IPS-11a (cell line): ENCODE measurements around the gene SLC13A4.
"Not testable (repeated sequence)": the region's sequence is repeated elsewhere in the genome, so short reads cannot be mapped to it uniquely, and the experiment has no call there.

Experiments used
- H3K4me3 ChIP-seq: one replicate; pipeline ENCODE4 v1.5.1; 2013; ENCODE audit warnings: low read depth, low read length, control low read depth

SLC13A4 gene, protein sequence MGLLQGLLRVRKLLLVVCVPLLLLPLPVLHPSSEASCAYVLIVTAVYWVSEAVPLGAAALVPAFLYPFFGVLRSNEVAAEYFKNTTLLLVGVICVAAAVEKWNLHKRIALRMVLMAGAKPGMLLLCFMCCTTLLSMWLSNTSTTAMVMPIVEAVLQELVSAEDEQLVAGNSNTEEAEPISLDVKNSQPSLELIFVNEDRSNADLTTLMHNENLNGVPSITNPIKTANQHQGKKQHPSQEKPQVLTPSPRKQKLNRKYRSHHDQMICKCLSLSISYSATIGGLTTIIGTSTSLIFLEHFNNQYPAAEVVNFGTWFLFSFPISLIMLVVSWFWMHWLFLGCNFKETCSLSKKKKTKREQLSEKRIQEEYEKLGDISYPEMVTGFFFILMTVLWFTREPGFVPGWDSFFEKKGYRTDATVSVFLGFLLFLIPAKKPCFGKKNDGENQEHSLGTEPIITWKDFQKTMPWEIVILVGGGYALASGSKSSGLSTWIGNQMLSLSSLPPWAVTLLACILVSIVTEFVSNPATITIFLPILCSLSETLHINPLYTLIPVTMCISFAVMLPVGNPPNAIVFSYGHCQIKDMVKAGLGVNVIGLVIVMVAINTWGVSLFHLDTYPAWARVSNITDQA

DNA sequence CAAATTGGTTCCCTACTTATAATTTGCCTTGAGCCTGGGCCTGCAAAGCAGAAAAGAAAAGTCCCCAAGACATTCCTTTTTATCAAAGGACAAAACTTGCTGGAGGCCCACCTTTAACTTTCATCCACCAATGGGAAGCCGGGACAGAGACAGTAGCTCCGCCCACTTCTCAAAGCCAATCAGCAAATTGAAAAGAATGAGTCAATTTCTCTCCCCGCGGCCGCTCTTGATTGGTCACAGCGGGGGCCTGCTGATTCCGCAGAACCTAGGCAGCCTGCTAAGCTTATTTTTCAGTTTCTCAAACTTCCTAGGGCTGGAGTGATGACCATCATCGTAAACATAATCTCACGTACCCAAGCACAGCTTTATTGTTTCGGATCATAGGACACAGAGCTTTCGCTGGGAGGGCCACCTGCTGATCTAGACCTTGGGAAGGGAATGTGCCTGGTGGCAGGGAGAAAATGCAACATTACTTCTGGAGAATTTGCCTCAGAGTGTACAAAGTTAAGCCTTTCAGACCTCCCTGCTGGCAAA is at the start of gene SLC13A4:
TSS of gene SLC13A4 (minus strand) at position 51 of the 534 bp plus-strand sequence. CDS start 690 bp downstream, outside the sequence.
- no peak within 1 kb of the TSS for H3K4me3 ChIP-seq

DNA sequence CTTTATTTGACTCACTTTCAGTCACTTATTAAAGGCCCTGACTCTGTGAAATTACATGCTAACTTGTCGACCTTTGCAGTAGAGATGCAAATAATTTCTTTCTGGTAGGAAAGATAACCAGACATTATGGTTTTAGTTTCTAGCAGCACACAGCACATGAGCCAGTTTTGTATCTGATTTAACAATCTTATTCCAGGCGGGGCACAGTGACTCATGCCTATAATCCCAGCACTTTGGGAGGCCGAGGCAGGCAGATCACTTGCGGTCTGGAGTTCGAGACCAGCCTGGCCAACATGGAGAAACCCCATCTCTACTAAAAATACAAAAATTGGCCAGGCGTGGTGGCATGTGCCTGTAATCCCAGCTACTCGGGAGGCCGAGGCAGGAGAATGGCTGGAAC is 47.9 kb upstream of the SLC13A4 start:
- H3K4me3 ChIP-seq: not testable (repeated sequence)

DNA sequence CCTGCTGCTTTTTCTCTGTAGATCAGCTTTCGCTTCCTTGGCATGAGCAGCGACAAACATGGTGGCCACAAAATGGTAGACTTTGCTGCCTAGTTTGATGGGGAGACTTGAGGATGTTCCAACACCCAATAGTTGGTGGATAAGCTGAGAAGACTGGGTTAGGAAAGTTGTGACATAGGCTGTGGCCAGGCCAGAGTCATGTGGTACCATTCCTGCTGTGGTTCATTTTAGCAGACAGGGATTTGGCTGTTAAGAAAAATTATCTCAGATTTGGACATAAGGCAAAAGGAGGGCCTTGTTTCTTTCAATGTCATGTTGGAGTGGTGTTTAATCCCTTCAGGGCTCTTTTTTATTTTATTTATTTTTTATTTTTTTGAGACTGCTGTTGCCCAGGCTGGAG is 47.2 kb upstream of the SLC13A4 start:
- H3K4me3 ChIP-seq: no peak overlapping the region

DNA sequence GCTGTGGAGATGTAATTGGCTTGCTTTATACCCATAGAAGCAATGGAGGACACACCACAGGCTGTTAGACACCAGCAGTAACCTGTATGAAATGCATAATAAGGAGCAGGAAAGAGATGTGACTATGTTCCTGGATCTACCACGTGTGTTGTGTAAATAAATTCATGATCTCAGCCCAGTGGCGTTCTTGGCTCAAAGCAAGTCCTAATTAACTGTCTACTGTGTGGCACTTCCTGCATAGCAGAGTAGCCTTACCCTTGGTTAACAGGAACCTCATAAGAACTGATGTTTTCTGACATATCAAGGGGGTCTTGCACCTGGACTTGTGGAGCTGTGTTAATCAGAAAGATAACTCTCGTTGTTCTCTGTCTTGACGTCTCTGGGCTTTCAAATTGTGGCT is 46.3 kb upstream of the SLC13A4 start:
- no peak overlapping the region for H3K4me3 ChIP-seq

DNA sequence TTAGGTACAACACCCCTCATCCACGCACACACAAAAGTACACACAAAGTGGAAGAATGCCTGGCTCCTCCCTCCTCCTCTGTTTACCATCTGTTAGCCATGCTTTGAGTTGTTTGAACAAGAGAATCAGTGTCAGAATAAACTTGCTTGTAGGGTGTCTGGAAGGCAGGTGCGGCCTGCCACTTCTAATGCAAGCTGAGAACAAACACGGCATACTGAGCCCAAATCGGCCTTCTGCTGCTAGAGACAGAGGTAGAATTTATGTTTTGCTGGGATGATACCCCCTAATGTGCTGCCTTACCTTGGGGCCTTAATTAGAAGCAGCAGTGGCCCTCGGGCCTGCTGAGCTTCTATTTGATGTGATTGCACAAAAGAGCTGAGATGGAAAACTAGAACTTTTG is 45.5 kb upstream of the SLC13A4 start:
- H3K4me3 ChIP-seq: no peak overlapping the region

DNA sequence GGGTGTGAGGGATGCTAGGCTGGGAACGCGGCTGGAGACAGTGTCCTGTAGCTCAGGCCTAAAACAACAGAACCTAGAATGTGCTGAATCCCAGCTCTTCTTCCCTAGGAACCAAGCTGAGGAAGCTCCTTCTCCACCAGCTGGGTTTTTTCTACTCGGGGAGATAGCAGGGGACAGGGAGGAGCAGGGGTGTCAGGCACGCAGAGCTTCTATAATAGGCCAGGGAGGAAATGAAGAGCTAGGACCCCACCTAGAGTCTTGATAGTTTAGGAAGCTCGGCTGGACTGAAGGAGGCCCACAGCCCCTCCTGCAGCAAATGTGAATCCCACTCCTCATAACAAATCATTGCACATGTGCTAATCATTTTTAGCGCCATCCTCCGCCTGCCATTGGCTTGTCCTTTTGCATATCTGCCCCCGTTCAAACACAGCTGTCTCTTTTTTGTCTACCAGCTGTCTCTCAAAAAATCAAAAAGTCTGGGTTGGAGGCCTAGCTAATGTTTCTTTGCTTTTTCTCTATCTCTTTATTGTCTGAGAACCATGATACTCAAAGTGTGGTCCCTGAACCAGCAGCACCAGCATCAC is 44.7 kb upstream of the SLC13A4 start:
- no peak overlapping the region for H3K4me3 ChIP-seq

DNA sequence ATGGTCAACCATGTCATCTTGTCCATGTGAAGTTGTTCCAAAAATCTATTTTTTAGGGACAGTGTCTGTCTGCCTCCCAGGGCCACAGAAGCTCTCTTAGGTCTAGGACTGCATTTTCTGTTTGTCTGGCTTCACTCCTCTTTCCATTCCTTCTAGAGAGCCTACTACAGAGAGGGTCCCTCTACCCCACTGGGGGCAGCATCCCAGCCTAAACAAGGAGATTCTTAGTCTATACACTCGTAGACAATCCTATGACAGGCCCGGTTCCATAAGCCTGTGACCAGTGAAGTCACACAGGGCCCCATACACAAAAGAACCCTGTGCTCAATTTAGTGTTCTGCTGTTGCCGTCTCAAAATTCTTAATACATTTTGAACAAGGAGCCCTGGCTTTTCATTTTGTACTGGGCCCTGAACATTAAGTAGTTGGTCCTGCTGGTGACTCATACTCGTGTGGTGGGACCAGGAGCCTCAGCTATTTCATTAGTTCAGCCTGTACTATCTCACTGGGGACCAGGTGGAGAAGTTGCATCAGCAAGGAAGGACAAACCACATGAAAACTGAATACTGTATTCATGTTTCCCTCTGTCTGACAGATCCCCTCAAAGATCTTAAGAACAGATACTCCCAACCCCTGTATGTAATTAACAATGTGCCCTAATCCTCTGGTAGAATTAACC is 44.1 kb upstream of the SLC13A4 start:
- no peak overlapping the region for H3K4me3 ChIP-seq

DNA sequence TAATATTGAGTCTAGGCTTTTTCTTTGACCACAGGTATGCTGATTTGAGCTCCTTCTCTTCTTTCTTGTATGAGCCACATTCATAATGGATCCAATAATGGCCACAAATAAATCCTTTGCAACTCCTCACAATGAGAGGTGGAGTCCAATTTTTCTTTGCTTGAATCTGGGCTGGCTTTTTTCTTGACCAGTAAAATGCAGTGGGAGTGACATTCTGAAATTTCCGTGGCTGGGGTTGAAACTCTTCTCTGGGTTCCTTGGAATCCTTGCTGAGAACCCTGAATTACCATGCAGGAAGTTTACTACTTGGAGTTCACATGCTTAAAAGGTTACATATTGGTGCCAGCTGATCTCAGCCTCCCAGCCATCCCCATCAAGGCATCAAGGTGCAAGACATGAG is 43.1 kb upstream of the SLC13A4 start:
- H3K4me3 ChIP-seq: no peak overlapping the region

DNA sequence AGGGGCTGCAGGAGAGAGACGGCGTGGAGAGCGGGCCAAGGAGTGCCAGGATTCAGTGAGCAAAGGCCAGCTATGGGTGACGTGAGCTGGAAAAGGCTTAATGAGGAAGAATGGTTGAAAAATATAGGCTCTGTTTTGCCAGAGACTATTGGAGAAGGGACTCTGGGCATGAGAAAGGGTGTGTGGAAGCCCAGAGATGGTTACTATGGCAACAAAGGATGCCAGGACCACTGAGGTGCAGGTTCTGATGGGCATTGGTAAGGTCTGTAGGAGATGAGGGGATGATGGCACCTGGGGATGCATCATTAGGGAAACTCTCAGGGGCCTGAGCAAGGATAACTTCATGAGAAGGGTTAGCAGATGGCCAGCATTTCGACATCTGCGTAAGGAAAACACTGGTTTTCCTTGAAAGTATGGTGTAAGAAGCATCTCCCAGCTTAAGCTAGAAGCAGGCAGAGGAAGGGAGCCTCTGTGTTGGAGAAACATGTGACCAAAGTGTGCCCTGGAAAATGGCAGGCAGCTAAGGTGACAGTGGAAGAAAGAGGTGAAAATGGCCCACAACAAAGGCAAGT is 42.2 kb upstream of the SLC13A4 start:
- H3K4me3 ChIP-seq: no peak overlapping the region

DNA sequence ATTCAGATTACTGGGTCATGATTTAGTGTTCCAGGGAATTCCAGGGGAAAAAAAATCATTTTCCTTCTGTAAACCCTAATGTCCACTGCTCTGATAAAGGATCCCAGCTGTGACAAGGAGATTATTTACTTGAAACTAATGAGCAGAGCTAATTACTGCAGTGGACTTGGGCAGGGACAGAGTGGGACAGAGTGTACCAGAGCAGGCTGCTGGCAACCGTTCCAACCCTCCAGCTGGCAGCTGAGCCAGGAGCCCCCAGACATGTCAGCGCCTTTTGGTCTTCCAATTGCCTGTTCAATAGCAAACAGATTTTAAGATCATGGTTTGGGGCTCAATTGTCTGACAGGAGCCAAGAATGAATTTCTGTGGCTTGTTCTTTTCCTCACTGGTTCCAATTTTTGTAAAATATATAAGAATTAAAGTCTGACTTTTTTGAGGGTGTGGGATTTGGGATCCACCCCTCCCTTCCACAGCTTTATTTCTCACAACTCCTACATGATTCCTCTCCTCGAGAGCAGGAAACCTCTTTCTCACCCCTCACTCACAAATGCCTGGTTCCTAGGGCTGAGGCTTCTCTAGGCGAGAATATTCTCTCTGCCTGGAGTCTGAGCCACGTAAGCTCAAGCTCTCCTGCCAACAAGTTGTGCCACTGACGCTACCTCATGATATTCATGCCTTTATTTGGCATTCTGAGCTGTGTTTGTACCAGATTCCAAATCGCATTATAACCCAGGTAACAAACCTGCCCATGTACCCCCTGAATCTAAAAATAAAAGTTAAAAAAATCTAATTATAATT is 41.2 kb upstream of the SLC13A4 start:
- no peak overlapping the region for H3K4me3 ChIP-seq

DNA sequence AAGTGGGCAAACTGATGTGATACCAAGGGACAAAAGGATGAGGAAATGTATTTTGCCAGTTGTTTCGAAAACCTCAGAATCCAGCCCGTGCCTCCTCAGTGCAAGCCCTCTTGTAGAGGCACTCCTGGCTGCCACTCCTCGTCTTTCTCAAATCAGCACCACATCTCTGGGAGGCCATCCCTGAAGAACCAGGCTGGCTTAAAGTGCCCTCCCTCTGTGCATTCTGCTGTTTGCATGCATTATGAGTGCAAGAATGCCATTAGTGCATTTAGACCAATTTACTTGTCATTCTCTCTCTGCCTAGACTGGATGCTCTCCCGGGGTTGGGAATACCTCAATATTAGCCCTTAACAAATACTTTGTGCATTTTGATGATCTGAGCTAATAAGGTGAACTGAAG is 40.5 kb upstream of the SLC13A4 start:
- no peak overlapping the region for H3K4me3 ChIP-seq

DNA sequence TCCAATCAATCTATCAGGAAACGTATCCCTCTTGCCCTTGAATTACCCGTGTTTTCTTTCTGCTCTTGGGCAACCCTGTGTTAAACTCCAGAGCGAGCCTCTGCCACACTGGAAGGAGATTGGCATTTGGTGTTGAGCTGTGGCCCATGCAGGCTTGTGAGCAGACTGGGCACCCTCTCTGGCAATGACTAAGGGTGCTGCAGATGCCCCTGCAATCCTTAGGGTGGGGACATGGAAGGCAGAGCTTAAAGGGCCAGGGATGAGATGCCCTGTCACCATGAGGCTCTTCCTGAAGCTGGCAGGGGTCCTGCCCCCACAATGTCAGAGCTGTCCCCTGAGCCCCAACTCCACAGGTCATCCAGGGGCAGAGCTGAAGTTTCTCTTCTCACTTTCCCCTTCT is 40.1 kb upstream of the SLC13A4 start:
- no peak overlapping the region for H3K4me3 ChIP-seq

DNA sequence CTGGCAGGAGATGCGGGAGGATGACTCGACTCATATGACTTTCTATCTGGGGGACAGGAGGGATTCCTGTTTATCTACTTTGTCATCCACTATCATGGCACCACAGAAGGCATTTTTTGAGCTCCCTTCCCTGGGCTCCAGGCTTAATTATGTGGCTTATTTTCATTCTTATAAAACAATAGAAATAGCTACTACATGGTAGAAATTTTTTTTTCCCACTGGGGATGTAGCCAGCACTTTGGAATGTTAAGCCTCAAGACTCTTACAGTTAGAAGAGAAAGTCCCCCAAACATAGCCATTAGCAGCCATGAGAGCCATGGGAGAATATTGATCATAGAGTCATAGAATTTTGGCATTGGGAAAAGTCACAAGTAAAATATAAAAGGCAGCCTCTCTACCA is 35.3 kb upstream of the SLC13A4 start:
- no peak overlapping the region for H3K4me3 ChIP-seq

DNA sequence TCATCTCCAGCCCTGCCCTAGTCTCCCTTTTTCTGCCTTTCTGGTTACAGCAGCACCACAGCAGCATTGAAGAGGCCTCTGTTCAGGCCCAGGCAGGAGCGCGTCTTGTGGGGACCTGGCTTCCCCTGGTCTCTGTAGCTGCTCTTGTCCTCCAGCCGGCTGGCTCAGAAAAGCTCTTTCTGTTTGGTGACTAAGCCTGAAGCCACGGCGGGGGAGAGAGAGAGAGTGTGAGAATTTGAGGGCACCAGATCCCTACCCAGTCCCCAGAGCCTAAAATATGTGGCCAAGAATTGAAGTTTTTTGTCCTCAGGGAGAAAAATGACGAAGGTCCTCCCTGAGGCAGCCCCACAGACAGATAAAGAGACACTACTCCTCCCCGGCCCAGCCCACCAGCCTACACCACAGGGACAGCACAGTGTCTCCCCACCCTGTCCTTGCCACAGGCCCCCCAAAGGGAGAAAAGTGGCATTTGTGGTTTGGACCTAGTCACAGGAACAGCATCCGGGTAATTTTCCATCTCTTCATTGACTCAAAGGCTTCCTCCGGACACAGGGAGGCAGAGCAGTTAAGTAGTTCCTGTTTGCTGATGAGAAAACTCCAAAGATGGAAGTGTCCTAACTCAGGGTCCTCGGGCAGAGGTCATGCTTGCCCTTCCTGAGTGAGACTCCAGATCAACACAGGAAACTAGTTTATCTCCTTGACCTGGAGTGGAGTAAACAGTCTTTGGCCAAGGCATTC is 33.9 kb upstream of the SLC13A4 start:
- no peak overlapping the region for H3K4me3 ChIP-seq

DNA sequence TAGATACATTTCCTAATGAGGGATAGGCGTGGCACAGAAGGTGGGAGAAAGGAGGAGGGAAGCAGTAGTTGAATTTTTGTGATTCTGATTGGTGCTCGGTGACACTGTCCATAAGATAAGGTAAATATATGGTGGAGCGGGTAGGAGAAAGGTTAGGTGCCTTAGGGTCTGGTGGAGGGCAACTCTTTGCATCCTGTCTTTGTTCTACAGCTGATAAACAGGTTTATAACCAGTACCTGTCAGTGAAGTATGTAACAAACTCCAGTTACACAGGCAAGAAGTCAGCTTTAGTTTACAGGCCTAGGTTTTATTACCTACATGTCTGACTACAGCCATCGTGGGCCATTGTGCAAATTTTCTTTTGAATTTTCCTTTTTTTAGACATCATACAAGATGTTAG is 31.5 kb upstream of the SLC13A4 start:
- no peak overlapping the region for H3K4me3 ChIP-seq

DNA sequence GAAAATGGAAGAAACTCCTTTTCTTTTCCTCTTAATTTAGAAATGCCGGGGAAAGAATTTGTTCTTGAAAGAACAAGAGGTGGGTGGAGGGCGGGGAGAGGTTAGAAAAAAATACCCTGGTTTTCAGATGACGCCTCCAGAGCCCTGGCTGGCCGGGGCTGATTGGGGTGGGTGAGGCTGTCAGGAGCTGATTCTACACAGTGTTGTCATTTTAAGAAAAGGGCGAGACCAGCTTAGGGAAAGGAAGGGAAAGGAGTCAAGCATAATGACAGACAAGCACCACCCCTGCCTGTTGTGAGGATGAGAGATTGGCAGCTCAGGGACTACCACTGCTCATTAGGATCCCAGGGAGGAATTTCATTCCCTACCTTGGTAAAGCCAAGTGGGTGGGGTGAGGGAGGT is 30.5 kb upstream of the SLC13A4 start:
- no peak overlapping the region for H3K4me3 ChIP-seq

DNA sequence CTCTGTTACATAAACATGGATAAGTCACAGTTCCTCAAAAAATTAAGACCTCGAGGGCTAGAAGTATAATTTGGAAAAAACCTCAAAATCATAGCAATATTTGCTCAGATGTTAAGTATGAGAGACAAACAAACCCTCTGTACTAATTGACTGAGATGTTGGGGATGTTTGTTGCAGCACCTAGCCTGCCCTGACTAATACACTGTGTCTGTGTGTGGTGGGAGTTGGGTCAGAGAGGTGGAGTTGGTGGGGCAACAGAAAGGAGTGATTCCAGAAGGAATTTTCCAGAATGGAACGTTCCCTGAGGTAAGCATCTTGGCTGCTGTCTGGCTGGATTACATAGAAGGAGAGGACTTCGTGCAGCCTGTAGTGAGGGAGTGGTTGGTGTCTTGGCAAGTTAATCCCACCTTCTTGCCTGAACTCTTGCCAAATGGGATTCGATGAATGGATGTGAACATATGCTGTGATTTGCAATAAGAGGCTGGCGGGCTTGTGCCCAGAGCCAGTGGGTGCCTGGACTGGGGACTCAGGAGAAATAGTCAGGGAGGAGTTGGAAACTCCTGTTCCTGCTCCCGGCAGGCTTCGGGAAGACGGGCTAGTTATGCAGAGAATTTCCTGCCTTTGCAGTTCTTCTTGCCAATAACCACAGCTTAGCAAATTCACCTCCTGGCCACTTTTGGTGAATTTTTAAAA is 29.9 kb upstream of the SLC13A4 start:
- H3K4me3 ChIP-seq: no peak overlapping the region

DNA sequence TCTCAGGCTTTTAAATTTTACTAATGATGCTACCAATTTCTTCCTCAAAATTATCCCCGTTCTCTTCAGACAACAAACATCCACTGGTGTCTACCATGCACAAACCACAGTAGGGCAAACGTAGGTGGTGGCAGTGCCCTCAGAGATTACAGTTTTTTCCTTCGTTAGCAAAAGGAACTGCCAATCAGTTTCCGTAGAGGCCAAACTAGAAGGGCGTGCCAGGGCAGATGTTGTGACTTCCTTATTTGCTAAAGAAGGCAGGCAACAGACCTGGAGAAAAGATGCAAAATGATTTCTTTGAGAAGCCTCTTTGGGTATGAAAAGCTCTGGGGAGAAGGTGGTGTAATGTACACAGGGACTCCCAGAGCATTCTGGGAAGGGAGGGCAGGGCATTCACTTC is 28.2 kb upstream of the SLC13A4 start:
- no peak overlapping the region for H3K4me3 ChIP-seq

DNA sequence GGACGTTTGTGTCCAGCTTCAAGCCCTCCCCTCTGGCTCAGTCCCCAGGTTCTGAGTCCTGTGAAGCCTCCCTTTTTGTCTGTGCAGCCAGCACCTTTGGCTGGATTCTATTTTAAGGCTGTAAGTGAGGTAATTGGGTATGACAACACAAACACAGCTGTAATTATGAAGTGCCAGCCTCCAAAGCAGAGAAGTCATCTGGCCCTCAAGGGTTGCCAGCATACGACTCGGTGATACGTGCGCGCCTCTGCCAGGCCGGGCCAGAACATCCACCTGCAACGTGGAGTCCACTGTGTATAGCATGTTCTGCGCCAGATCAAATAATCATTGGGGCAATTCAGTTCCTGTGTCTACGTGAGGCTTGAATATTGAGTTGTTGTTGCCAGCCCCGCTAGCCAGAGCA is 27.4 kb upstream of the SLC13A4 start:
- H3K4me3 ChIP-seq: no peak overlapping the region
